ENCODE results near the gene OLFML2B.

DNA sequence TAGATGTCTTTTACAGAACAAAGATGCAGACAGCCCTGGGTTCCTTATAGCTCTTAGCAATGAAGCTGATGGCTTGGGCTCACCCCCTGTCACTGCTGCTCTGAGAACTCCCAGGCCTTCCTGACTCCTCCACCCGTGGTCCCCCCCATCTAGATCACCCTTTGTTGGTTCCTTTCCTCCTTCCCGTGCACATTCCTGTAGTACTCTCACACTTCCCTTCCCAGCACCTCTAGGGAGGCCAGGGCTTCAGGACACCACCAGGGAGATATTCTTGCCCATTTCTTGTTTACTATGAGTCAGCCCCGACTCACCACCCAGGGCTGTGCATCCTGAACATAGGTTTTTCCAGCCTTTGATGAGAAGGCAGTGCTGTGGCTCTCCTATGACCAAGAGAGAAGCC, 31.4 kb upstream of the OLFML2B start:
- TF ChIP-seq, protein P1, sequence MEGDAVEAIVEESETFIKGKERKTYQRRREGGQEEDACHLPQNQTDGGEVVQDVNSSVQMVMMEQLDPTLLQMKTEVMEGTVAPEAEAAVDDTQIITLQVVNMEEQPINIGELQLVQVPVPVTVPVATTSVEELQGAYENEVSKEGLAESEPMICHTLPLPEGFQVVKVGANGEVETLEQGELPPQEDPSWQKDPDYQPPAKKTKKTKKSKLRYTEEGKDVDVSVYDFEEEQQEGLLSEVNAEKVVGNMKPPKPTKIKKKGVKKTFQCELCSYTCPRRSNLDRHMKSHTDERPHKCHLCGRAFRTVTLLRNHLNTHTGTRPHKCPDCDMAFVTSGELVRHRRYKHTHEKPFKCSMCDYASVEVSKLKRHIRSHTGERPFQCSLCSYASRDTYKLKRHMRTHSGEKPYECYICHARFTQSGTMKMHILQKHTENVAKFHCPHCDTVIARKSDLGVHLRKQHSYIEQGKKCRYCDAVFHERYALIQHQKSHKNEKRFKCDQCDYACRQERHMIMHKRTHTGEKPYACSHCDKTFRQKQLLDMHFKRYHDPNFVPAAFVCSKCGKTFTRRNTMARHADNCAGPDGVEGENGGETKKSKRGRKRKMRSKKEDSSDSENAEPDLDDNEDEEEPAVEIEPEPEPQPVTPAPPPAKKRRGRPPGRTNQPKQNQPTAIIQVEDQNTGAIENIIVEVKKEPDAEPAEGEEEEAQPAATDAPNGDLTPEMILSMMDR (conservative IDR thresholded peaks at IDR 0.05; ENCODE audit: low read length) = no peak
- no peak for TF ChIP-seq EZH2phosphoT487 (IDR thresholded peaks at IDR 0.05; ENCODE audit: borderline replicate concordance)

All from Loucy (cell line).